NCI-H146 treated with DMSO at 0.1 percent for 48 hours (cell line): ENCODE measurements around the gene USP20.

Experiments used
- DNase-seq: peaks from one replicate; lab custom pipeline; 2025; ENCODE audit not compliant: unreplicated experiment; lab: John Stamatoyannopoulos, UW

The USP20 gene

DNA sequence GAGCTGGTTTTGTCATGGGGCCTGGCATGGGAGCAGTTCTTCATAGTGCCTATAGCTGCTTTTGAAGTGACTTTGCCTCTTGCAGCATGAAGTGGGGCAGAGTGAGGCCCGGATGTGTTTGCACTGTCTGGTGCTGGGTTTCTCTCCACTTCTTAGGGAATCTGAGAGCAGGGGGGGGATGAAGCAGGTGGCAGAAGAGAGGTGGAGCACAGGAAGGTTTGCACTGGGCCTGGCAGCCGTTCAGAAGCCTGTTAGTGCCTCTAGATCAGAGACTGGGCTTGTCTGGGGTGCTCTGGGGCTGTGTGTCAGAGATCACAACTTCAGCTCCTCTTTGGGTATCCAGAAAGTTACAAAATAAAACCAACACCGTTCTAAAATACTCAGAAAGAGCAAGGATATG is 18.4 kb downstream of the USP20 start:
- no peak for DNase-seq

GRCh38 chr9:129854588-129855110 is 19.4 kb downstream of the USP20 start:
- DNase-seq, result no peak

GRCh38 chr9:129857207-129857606 is 21.9 kb downstream of the USP20 start:
- DNase-seq, result no peak

GRCh38 chr9:129858167-129858962 is 23.1 kb downstream of the USP20 start:
- no peak for DNase-seq

GRCh38 chr9:129860653-129861446 is 25.6 kb downstream of the USP20 start:
- DNase-seq, result no peak

- DNase-seq, result no peak
These were observed 26.2 kb downstream of the USP20 start for GRCh38 chr9:129861447-129861827.

- DNase-seq, result no peak
These were observed 27.9 kb downstream of the USP20 start for GRCh38 chr9:129863059-129863690.

GRCh38 chr9:129864991-129865647 is 29.9 kb downstream of the USP20 start:
- no peak for DNase-seq

DNA sequence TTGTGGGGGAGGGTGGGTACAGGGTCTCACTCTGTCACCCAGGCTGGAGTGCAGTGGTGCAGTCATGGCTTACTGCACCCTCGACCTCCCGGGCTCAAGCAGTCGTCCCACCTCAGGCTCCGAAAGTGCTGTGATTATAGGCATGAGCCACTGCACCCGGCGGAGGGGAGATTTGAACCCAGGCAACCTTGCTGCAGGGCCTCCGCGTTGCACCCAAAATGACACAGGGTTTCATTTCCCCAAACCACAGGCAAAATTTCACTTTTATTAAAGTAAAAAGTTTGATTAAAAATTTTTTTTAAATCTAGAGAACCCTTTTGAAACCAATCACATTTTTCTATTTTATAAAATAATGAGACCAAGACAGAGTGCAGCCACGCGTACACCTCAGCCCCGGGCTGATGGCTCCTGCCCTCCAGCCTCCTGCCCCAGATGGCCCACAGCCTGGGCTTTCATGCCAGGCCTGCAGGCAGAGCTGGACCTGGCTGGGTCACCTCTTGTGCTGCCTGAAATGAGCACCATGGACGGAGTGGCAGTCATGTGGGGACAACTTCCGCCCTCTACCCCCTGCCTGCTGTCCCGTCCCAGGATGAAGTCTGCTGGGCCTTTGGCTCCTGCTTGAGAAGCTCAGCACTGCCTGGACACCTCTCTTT is 30.5 kb downstream of the USP20 start:
- DNase-seq, result no peak

- no peak for DNase-seq
These were observed 31.3 kb downstream of the USP20 start for GRCh38 chr9:129866394-129867135.

GRCh38 chr9:129867136-129868022 is 32.1 kb downstream of the USP20 start:
- DNase-seq, result no peak

DNA sequence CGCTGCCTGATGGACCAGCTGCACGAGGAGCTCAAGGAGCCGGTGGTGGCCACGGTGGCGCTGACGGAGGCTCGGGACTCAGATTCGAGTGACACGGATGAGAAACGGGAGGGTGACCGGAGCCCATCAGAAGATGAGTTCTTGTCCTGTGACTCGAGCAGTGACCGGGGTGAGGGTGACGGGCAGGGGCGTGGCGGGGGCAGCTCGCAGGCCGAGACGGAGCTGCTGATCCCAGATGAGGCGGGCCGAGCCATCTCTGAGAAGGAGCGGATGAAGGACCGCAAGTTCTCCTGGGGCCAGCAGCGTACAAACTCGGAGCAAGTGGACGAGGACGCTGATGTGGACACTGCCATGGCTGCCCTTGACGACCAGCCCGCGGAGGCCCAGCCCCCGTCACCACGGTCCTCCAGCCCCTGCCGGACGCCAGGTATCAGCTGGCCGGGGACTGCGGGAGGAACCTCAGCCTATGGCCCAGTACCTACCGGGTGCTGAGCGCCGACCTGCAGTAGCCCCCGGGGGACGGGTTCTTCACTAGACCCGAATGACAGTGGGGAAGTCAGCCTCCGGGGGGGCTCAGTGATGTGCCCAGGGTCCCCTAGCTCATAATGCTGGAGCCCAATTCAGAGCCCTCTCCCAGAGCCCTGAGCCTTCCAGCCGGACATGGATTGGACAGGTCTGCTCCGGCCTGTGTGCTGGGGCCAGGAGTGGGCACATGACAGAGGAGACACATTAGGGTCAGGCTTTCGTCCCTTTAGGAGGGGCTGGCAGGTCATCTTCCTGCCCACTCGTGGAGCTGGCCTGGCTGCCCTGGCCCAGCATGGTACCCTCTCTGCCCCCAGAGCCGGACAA is 33.0 kb downstream of the USP20 start:
- DNase-seq, result no peak

DNA sequence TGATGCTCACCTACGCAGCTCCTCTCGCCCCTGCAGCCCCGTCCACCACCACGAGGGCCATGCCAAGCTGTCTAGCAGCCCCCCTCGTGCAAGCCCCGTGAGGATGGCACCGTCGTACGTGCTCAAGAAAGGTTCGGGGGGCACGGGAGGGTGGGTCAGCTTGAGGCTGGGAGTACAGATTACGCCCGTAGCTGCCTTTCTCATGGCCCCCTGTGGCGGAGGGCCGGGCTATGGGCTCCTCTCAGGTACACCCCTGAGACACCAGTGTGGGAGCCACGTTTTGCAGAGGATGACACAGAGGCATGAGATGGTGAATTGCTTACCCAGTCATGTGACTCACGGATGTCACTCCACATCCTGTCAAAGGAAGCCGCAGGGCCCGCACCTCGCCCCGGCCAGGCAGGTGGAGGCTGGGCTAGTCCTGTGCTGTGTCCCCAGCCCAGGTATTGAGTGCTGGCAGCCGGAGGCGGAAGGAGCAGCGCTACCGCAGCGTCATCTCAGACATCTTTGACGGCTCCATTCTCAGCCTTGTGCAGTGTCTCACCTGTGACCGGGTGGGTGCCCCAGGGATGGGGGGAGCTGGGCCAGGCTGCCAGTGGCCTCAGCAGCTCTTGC is 33.7 kb downstream of the USP20 start:
- no peak for DNase-seq

DNA sequence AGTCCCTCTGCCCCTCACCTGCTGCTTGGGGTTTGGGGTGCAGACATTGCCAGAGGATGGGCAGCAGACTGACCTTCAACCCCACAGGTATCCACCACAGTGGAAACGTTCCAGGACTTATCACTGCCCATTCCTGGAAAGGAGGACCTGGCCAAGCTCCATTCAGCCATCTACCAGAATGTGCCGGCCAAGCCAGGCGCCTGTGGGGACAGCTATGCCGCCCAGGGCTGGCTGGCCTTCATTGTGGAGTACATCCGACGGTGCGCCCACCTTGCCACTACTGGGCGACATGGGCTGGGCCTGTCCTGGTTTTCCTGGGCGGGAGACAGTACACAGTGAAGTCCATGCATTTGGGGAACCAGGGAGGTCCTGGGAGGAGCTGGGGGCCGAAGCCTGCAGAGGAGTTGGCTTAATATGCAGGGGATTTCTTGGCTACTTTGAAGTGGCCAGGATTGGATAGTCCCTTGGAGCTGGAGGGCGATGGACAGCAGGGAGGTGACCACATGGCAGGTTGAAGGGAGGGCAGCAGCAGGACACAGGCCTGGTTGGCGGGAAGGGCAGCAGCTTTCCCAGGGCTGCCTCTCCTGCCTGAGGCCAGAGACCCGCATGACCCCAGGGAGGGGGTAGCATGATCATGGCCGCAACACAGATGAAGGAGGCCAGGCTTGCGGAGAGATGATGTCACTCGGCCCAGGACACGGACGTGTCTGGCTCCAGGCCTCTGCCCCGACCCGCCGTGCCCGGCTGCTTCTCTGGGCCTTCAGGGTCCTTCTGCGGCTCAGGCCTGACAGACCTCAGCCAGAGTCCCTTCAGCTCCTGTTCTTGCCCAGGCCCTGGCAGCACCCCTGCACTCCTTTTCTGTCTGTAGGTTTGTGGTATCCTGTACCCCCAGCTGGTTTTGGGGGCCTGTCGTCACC is 34.6 kb downstream of the USP20 start:
- no peak for DNase-seq

DNA sequence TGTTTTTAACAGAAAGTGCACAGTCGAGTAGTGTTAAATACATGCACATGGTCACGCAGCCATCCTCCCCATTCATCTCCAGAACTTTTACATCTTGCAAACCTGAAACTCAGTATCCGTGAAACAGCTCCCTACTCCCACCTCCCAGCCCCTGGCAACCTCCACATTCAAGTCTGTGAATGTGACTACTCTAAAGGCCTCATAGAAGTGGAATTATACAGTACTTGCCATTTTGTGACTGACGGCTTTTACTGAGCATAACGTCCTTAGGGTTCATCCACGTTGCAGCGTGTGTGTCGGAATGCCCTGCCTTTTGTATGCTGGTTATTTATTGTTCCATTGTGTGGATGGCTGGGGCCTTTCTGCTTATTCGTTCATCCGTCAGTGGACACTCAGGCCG is 35.8 kb downstream of the USP20 start:
- DNase-seq, result no peak

DNA sequence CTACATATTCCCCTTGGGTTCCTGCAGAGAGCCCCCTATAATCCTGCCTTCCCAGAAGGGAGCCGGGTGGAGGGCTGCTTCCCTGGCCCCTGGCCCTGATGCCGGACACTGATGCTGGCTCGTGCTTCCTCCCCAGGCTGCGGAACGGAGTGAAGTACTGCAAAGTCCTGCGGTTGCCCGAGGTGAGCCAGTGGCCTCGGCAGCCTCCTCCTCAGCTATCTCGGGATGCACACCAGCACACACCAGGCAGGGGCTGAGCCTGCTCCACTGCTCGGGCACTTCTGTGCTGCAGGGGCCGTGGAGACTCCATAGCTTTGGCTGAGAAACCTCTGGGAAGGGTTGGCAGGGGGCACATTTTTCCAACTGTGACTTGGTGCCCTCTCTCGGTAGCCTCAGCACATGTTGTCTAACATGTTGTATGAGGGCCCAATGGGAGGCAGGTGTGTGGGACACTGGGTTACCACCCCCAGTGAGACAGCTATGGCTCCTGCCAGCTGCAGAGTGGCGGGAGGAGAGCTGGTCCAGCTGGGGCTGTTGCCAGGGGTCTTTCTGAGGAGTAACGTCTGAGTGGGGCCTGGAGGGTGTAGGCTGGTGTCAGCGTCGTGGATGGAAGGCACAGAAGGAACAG is 38.4 kb downstream of the USP20 start:
- DNase-seq, result no peak
